ENCODE results near the gene PDZD2. TPM values are rescaled to one million over a fixed set of nuclear protein-coding genes. Genes with fewer than 3 reads are reported as not detected.

The PDZD2 gene
- total RNA-seq, 1 donor from 2014 or later: 1.1 TPM

DNA sequence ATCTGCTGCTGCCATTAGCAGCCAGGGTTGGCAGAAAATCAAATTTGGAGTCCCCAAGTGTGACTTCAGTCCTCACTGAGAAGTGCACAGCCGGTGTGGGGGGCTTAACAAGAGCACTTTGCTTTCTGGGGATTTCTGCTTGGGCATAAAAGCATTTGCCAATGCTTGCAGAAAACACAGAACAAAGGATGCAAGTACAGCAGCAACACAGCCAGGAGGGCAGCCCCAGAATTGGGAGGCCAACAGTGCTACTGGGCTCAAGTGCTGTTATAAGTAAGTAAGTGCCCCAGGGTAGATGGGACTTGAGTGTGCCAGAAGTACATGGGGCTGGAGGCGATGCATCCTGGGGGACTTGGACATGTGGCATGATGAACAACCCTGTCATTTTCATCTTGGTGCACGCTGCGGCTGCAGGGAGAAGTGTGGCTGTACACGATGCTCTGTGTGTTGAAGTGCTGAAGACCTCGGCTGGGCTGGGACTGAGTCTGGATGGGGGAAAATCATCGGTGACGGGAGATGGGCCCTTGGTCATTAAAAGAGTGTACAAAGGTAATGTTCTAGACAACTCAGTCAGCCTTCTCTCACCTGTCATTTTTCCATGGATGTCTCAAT lies 461.9 kb downstream of the PDZD2 start:
- H3K27ac Mint-ChIP-seq: peak overlapping the region; percentile 69
- no peak overlapping the region for H3K9ac ChIP-seq
- no peak for DNase-seq (ENCODE audit: low spot score)
- TF ChIP-seq EZH2phosphoT487 (IDR thresholded peaks at IDR 0.05) (no peak), EZH2 (IDR thresholded peaks at IDR 0.05) (no peak)
- TF ChIP-seq, protein P1, sequence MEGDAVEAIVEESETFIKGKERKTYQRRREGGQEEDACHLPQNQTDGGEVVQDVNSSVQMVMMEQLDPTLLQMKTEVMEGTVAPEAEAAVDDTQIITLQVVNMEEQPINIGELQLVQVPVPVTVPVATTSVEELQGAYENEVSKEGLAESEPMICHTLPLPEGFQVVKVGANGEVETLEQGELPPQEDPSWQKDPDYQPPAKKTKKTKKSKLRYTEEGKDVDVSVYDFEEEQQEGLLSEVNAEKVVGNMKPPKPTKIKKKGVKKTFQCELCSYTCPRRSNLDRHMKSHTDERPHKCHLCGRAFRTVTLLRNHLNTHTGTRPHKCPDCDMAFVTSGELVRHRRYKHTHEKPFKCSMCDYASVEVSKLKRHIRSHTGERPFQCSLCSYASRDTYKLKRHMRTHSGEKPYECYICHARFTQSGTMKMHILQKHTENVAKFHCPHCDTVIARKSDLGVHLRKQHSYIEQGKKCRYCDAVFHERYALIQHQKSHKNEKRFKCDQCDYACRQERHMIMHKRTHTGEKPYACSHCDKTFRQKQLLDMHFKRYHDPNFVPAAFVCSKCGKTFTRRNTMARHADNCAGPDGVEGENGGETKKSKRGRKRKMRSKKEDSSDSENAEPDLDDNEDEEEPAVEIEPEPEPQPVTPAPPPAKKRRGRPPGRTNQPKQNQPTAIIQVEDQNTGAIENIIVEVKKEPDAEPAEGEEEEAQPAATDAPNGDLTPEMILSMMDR (IDR thresholded peaks at IDR 0.05): no peak
- no peaks in the 10 kb centered on the region for H3K27me3 Mint-ChIP-seq (ENCODE audit: insufficient read depth, low read depth)
- H4K20me1 ChIP-seq (ENCODE audit: low read depth): no peaks in the 10 kb centered on the region
- H2AFZ ChIP-seq (replicated peaks): no peak overlapping the region
- H3F3A ChIP-seq (ENCODE audit: low read depth): no peaks in the 10 kb centered on the region
- H3K4me1 ChIP-seq: peaks cover 7% of the 10 kb centered on the region
- H3K79me2 ChIP-seq (ENCODE audit: low read depth): no peaks in the 10 kb centered on the region
- H3K9me3 ChIP-seq (ENCODE audit: low read depth): no peaks in the 10 kb centered on the region
- H3K4me2 ChIP-seq: no peak overlapping the region
- no peaks in the 10 kb centered on the region for H3K9me3 Mint-ChIP-seq
- no peak overlapping the region for H3K4me3 ChIP-seq
- peaks cover 20% of the 10 kb centered on the region for H3K36me3 Mint-ChIP-seq
- H3K4me3 Mint-ChIP-seq: no peak overlapping the region
- peaks cover 6% of the 10 kb centered on the region for H3K4me1 Mint-ChIP-seq
- H3K36me3 ChIP-seq: peaks cover 7% of the 10 kb centered on the region
- H3K27ac ChIP-seq: no peak overlapping the region
- no peaks in the 10 kb centered on the region for H3K27me3 ChIP-seq

DNA sequence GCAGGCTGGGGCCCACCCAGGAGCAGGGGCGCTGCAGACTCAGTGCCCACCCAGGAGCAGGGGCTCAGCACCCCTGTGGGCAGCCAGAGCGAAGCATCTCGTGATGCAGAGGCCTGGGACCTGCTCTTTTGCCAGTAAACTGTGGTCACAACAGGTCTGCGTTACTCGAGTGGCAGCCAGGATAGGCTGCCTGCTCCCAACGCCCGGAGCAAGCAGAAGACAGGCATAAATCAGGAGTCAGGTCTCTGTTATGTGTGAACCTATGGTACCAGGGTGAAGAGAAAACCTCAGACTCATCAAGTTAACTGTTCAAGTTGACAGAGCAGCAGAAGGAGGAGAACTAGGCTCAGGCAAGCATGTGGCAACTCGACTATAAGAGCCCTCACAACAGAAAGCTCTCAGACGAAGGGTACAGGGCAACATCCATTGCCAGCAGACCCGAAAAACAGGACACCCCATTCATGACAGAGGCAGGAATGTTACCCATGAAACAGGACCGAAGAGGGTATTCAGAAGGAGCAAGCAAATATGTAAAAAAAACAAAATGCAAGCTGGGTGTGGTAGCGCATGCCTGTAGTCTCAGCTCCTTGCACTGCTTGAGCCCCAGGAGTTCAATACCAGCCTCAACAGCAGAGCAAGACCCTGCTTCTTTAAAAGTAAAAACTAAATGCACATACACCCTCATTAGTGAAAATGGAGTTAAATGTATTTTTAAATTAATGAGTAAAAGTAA lies 463.5 kb downstream of the PDZD2 start:
- peaks cover 24% of the 10 kb centered on the region for H3K36me3 Mint-ChIP-seq

DNA sequence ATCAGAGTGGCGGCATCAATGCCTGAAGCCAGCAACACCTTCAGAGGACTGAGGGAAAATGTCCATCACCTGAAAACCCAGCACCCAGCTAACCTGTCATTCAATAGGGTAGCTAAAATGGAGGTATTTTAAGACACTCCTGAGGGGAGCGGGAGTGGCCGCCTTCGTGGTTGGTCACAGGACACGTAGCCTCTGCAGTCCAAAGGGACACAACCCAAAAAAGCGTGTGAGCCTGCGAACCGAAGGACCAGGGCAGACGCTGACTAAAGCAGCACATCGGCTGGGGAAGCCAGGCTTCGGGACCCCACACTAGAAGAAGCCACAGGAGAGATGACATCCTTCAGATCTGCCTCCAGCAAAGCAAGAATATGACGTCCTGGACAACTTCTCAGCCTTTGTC lies 464.6 kb downstream of the PDZD2 start:
- Histone ChIP-seq H3K27ac (no peak overlapping the region), H2AFZ (replicated peaks) (no peak overlapping the region), H3K9me3 (ENCODE audit: low read depth) (no peaks in the 10 kb centered on the region), H4K20me1 (ENCODE audit: low read depth) (no peaks in the 10 kb centered on the region), H3K27me3 (no peaks in the 10 kb centered on the region), H3K36me3 (peaks cover 23% of the 10 kb centered on the region), H3K4me1 (peaks cover 3% of the 10 kb centered on the region), H3K4me3 (no peak overlapping the region), H3K79me2 (ENCODE audit: low read depth) (no peaks in the 10 kb centered on the region), H3K9ac (no peak overlapping the region), H3F3A (ENCODE audit: low read depth) (no peaks in the 10 kb centered on the region), H3K4me2 (no peak overlapping the region)
- no peak for DNase-seq (ENCODE audit: low spot score)
- Mint-ChIP-seq H3K9me3 (no peaks in the 10 kb centered on the region), H3K4me1 (peaks cover 6% of the 10 kb centered on the region), H3K27ac (no peak overlapping the region), H3K27me3 (ENCODE audit: insufficient read depth, low read depth) (no peaks in the 10 kb centered on the region), H3K4me3 (no peak overlapping the region), H3K36me3 (peaks cover 30% of the 10 kb centered on the region)
- no peak for TF ChIP-seq EZH2 (IDR thresholded peaks at IDR 0.05)

More for the DNA sequence above, 463.5 kb downstream of the PDZD2 start:
- no peak for TF ChIP-seq EZH2phosphoT487 (IDR thresholded peaks at IDR 0.05)
- TF ChIP-seq EZH2 (IDR thresholded peaks at IDR 0.05): no peak
- TF ChIP-seq, protein P1 (IDR thresholded peaks at IDR 0.05): no peak
- Histone ChIP-seq H3K4me1 (peaks cover 7% of the 10 kb centered on the region), H3K79me2 (ENCODE audit: low read depth) (no peaks in the 10 kb centered on the region), H2AFZ (replicated peaks) (no peak overlapping the region), H3F3A (ENCODE audit: low read depth) (no peaks in the 10 kb centered on the region), H3K4me3 (no peak overlapping the region), H3K9me3 (ENCODE audit: low read depth) (no peaks in the 10 kb centered on the region), H3K36me3 (peaks cover 21% of the 10 kb centered on the region), H4K20me1 (ENCODE audit: low read depth) (no peaks in the 10 kb centered on the region), H3K9ac (no peak overlapping the region), H3K4me2 (no peak overlapping the region), H3K27me3 (no peaks in the 10 kb centered on the region), H3K27ac (no peak overlapping the region)
- Mint-ChIP-seq H3K27ac (peak overlapping the region; percentile 12), H3K27me3 (ENCODE audit: insufficient read depth, low read depth) (no peaks in the 10 kb centered on the region), H3K4me3 (no peak overlapping the region), H3K9me3 (no peaks in the 10 kb centered on the region), H3K4me1 (peaks cover 6% of the 10 kb centered on the region)
- no peak for DNase-seq (ENCODE audit: low spot score)

DNA sequence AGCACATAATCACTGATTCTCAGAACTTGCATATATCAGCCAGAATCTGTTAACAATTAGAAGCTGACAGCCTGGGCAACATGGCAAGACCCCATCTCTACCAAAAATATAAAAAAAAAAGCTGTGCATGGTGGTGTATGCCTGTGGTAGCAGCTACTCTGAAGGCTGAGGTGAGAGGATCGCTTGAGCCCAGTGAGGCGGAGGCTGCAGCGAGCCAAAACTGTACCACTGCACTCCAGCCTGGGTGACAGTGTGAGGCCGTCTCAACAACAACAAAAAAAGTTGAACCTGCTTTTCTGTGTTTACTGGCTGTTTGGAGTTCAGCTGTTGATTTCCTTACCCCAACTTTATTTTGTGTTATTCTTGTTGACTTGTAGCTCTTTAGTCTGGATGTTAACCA lies 468.4 kb downstream of the PDZD2 start:
- Mint-ChIP-seq H3K9me3 (no peaks in the 10 kb centered on the region), H3K4me1 (no peaks in the 10 kb centered on the region), H3K36me3 (peaks cover 35% of the 10 kb centered on the region), H3K27ac (no peak overlapping the region), H3K4me3 (no peak overlapping the region), H3K27me3 (ENCODE audit: insufficient read depth, low read depth) (no peaks in the 10 kb centered on the region)
- DNase-seq (ENCODE audit: low spot score): no peak
- Histone ChIP-seq H2AFZ (replicated peaks) (no peak overlapping the region), H3K9me3 (ENCODE audit: low read depth) (no peaks in the 10 kb centered on the region), H4K20me1 (ENCODE audit: low read depth) (no peaks in the 10 kb centered on the region), H3K4me3 (no peak overlapping the region), H3K36me3 (peaks cover 29% of the 10 kb centered on the region), H3K79me2 (ENCODE audit: low read depth) (peaks cover 5% of the 10 kb centered on the region), H3K4me1 (no peaks in the 10 kb centered on the region), H3F3A (ENCODE audit: low read depth) (peaks cover 3% of the 10 kb centered on the region), H3K27me3 (no peaks in the 10 kb centered on the region), H3K9ac (no peak overlapping the region), H3K4me2 (no peak overlapping the region), H3K27ac (no peak overlapping the region)
- TF ChIP-seq EZH2phosphoT487 (IDR thresholded peaks at IDR 0.05): no peak
- TF ChIP-seq, protein P1 (IDR thresholded peaks at IDR 0.05): no peak
- no peak for TF ChIP-seq EZH2 (IDR thresholded peaks at IDR 0.05)

Data from neural progenitor cell (in vitro differentiated cells).